ENCODE measurements around the gene FMN1.
A peak's percentile ranks its signal among the peaks of the same experiment; 100 is the strongest.

Gene FMN1

GRCh38 chr15:32739522-32740063, 454.9 kb downstream of the FMN1 start:
- no peak for DNase-seq

- no peak for DNase-seq
Measured at GRCh38 chr15:32738666-32739065, 455.8 kb downstream of the FMN1 start.

GRCh38 chr15:32737304-32737703, 457.2 kb downstream of the FMN1 start:
- no peak for DNase-seq

- DNase-seq = no peak
Measured at GRCh38 chr15:32736701-32737061, 457.8 kb downstream of the FMN1 start.

- DNase-seq = no peak
Measured at GRCh38 chr15:32735989-32736700, 458.4 kb downstream of the FMN1 start.

GRCh38 chr15:32733281-32733680, 461.2 kb downstream of the FMN1 start:
- no peak for DNase-seq

GRCh38 chr15:32732574-32733157, 461.8 kb downstream of the FMN1 start:
- DNase-seq = no peak

GRCh38 chr15:32730677-32731654, 463.5 kb downstream of the FMN1 start:
- DNase-seq = no peak

GRCh38 chr15:32729700-32730395, 464.7 kb downstream of the FMN1 start:
- DNase-seq = no peak

GRCh38 chr15:32723171-32723948, 471.2 kb downstream of the FMN1 start:
- no peak for DNase-seq

GRCh38 chr15:32722136-32722535, 472.4 kb downstream of the FMN1 start:
- DNase-seq = no peak

GRCh38 chr15:32721596-32721995, 472.9 kb downstream of the FMN1 start:
- DNase-seq = no peak

GRCh38 chr15:32718821-32719716, 475.4 kb downstream of the FMN1 start:
- DNase-seq = no peak

GRCh38 chr15:32718227-32718820, 476.2 kb downstream of the FMN1 start:
- DNase-seq = no peak

GRCh38 chr15:32717426-32718226, 476.9 kb downstream of the FMN1 start, which contains the start of gene GREM1:
GREM1 (plus strand) TSS chr15:32718004; CDS start chr15:32730691, 12,687 bp downstream.
- peak; percentile 6 for DNase-seq

- no peak for DNase-seq
Measured at GRCh38 chr15:32716915-32717425, 477.5 kb downstream of the FMN1 start.

- DNase-seq = no peak
Measured at GRCh38 chr15:32716216-32716914, 478.1 kb downstream of the FMN1 start.

Measured in amniotic stem cell (primary cell).